Neural progenitor cell (in vitro differentiated cells): Measurements from ENCODE around the gene PITPNM1. TPM values are rescaled to one million over a fixed set of nuclear protein-coding genes. Genes with fewer than 3 reads are reported as not detected.

Source experiments
- DNase-seq: peaks from one replicate; pipeline ENCODE4 v3.0.0-alpha.2; 2016; ENCODE audit warnings: low spot score
- H2AFZ ChIP-seq: fragments of 200-600 bp; sonication (generic); replicated peaks from 2 replicates; pipeline ENCODE4 v1.6.1; 2016; ENCODE audit warnings: antibody characterized with exemption
- H3F3A ChIP-seq: fragments of 200-600 bp; sonication (generic); 2 replicates; pipeline ENCODE4 v1.6.1; 2016; ENCODE audit warnings: antibody characterized with exemption, low read depth
- H3K27ac ChIP-seq: fragments of 200-600 bp; sonication (generic); 2 replicates; pipeline ENCODE4 v1.5.1; 2016; ENCODE audit warnings: mild to moderate bottlenecking
- H3K27me3 ChIP-seq: fragments of 200-600 bp; sonication (generic); 2 replicates; pipeline ENCODE4 v1.6.1; 2016; ENCODE audit warnings: mild to moderate bottlenecking, moderate library complexity
- H3K36me3 ChIP-seq: fragments of 200-600 bp; sonication (generic); 2 replicates; pipeline ENCODE4 v1.5.1; 2016
- H3K4me1 ChIP-seq: fragments of 200-600 bp; sonication (generic); 2 replicates; pipeline ENCODE4 v1.6.1; 2016; ENCODE audit warnings: mixed run types
- H3K4me2 ChIP-seq: fragments of 200-600 bp; sonication (generic); 2 replicates; pipeline ENCODE4 v1.6.1; 2016
- H3K4me3 ChIP-seq: fragments of 200-600 bp; sonication (generic); 2 replicates; pipeline ENCODE4 v1.5.1; 2016
- H3K79me2 ChIP-seq: fragments of 200-600 bp; sonication (generic); 2 replicates; pipeline ENCODE4 v1.6.1; 2016; ENCODE audit warnings: low read depth
- H3K9ac ChIP-seq: fragments of 200-600 bp; sonication (generic); 2 replicates; pipeline ENCODE4 v1.6.1; 2016
- H3K9me3 ChIP-seq: fragments of 200-600 bp; sonication (generic); 2 replicates; pipeline ENCODE4 v1.5.1; 2016; ENCODE audit warnings: low read depth
- H4K20me1 ChIP-seq: fragments of 200-600 bp; sonication (generic); 2 replicates; pipeline ENCODE4 v1.6.1; 2016; ENCODE audit warnings: low read depth
- H3K27ac Mint-ChIP-seq: 3 replicates; pipeline ENCODE4 v1.8.0; 2021; ENCODE audit warnings: mixed read lengths
- H3K27me3 Mint-ChIP-seq: 2 replicates; pipeline ENCODE4 v1.8.0; 2022; ENCODE audit warnings: low read depth, mild to moderate bottlenecking, inconsistent platforms, moderate library complexity, mixed read lengths; ENCODE audit not compliant: insufficient read depth
- H3K36me3 Mint-ChIP-seq: 3 replicates; pipeline ENCODE4 v1.8.0; 2021; ENCODE audit warnings: mixed read lengths
- H3K4me1 Mint-ChIP-seq: 3 replicates; pipeline ENCODE4 v1.8.0; 2021; ENCODE audit warnings: mixed read lengths
- H3K4me3 Mint-ChIP-seq: 3 replicates; pipeline ENCODE4 v1.8.0; 2021; ENCODE audit warnings: mild to moderate bottlenecking, moderate library complexity, mixed read lengths
- H3K9me3 Mint-ChIP-seq: 3 replicates; pipeline ENCODE4 v1.8.0; 2020; ENCODE audit warnings: mixed read lengths
- EZH2 ChIP-seq: fragments of 200-600 bp; sonication (generic); IDR thresholded peaks from 2 replicates; pipeline ENCODE4 v1.6.1; 2017; ENCODE audit warnings: antibody characterized with exemption, mild to moderate bottlenecking, moderate library complexity
- EZH2phosphoT487 ChIP-seq: fragments of 200-600 bp; sonication (generic); IDR thresholded peaks from 2 replicates; pipeline ENCODE4 v1.6.1; 2017; ENCODE audit warnings: antibody characterized with exemption
- total RNA-seq: library from RNA; depleted of rRNA; stranded (reverse); fragments of >200 nt; gene quantifications from 2 replicates; pipeline ENCODE4 v1.2.3, GENCODE V29; 2015; ENCODE audit warnings: low replicate concordance
- TF ChIP-seq, protein P1 (sequence below): fragments of 200-600 bp; sonication (generic); IDR thresholded peaks from 2 replicates; pipeline ENCODE4 v1.5.1; 2017; ENCODE audit warnings: antibody characterized with exemption, mild to moderate bottlenecking

Gene PITPNM1
- total RNA-seq, 1 donor from 2014 or later = 7.7 TPM

DNA sequence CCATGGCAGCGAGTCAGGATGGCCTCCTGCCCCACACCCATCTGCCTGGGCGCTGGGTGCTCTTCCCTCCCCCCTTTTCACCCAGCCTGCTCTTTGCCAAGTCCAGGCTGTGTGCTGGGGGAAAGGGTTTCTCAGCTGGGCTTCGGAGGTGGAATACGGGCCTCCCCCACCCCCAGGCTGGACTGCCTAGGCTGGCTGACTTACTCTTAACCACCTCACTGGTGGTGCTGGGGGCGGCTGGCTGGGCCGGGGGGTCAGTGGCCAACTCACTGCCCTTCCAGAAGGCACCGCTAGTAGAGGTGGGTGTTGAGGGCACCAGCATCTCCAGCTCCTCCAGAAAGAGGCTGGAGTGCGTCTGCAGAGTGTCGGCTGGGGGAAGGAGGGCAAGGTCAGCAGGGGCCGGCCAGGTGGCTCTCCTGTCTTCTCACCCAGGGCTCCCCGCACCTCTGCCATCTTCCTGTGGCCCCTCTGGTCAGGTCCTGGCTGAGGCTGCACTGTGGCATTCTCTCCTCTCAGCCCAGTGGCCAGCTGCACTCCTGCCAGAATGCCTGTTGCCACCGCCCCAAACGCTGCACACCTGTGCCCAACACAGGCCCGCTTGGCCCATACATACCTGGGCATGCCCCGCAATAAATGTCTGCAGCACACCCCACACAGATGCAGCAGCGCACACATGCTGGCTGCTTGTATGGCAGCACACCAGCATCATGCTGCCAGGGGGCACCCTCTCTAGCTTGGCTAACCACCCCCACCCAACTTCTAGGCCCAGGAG is 9.7 kb downstream of the PITPNM1 start:
- Histone ChIP-seq H2AFZ (no peak overlapping the region), H3K27me3 (no peaks in the 10 kb centered on the region), H3K9ac (no peak overlapping the region), H4K20me1 (no peaks in the 10 kb centered on the region), H3K36me3 (no peaks in the 10 kb centered on the region), H3K27ac (no peak overlapping the region), H3K9me3 (no peaks in the 10 kb centered on the region), H3K79me2 (no peaks in the 10 kb centered on the region), H3K4me1 (no peaks in the 10 kb centered on the region), H3K4me2 (no peak overlapping the region), H3K4me3 (no peak overlapping the region), H3F3A (no peaks in the 10 kb centered on the region)
- no peaks in the 10 kb centered on the region for H3K27me3 Mint-ChIP-seq
- no peak overlapping the region for H3K27ac Mint-ChIP-seq
- no peaks in the 10 kb centered on the region for H3K9me3 Mint-ChIP-seq
- TF ChIP-seq, protein P1, sequence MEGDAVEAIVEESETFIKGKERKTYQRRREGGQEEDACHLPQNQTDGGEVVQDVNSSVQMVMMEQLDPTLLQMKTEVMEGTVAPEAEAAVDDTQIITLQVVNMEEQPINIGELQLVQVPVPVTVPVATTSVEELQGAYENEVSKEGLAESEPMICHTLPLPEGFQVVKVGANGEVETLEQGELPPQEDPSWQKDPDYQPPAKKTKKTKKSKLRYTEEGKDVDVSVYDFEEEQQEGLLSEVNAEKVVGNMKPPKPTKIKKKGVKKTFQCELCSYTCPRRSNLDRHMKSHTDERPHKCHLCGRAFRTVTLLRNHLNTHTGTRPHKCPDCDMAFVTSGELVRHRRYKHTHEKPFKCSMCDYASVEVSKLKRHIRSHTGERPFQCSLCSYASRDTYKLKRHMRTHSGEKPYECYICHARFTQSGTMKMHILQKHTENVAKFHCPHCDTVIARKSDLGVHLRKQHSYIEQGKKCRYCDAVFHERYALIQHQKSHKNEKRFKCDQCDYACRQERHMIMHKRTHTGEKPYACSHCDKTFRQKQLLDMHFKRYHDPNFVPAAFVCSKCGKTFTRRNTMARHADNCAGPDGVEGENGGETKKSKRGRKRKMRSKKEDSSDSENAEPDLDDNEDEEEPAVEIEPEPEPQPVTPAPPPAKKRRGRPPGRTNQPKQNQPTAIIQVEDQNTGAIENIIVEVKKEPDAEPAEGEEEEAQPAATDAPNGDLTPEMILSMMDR = no peak
- TF ChIP-seq EZH2phosphoT487 (no peak), EZH2 (no peak)
- DNase-seq = no peak
- H3K4me3 Mint-ChIP-seq = no peak overlapping the region
- peaks cover 2% of the 10 kb centered on the region for H3K4me1 Mint-ChIP-seq
- peaks cover 6% of the 10 kb centered on the region for H3K36me3 Mint-ChIP-seq

- Mint-ChIP-seq H3K4me1 (peaks cover 5% of the 10 kb centered on the region), H3K27ac (no peak overlapping the region), H3K27me3 (no peaks in the 10 kb centered on the region), H3K4me3 (no peak overlapping the region), H3K9me3 (no peaks in the 10 kb centered on the region), H3K36me3 (peaks cover 8% of the 10 kb centered on the region)
- Histone ChIP-seq H3K9ac (no peak overlapping the region), H3K4me2 (no peak overlapping the region), H3K36me3 (no peaks in the 10 kb centered on the region), H2AFZ (no peak overlapping the region), H3K4me1 (no peaks in the 10 kb centered on the region), H3F3A (no peaks in the 10 kb centered on the region), H3K79me2 (no peaks in the 10 kb centered on the region), H3K27ac (no peak overlapping the region), H3K4me3 (no peak overlapping the region), H3K9me3 (no peaks in the 10 kb centered on the region), H3K27me3 (no peaks in the 10 kb centered on the region), H4K20me1 (no peaks in the 10 kb centered on the region)
- no peak for DNase-seq
- no peak for TF ChIP-seq EZH2
- TF ChIP-seq, protein P1 = no peak
- TF ChIP-seq EZH2phosphoT487 = no peak
Observed at GRCh38 chr11:67494371-67495233, 10.6 kb downstream of the PITPNM1 start.

GRCh38 chr11:67493548-67494370 is 11.4 kb downstream of the PITPNM1 start:
- Mint-ChIP-seq H3K9me3 (no peaks in the 10 kb centered on the region), H3K4me3 (no peak overlapping the region), H3K27me3 (no peaks in the 10 kb centered on the region), H3K27ac (no peak overlapping the region), H3K36me3 (peaks cover 8% of the 10 kb centered on the region), H3K4me1 (peaks cover 7% of the 10 kb centered on the region)
- Histone ChIP-seq H2AFZ (no peak overlapping the region), H3K9me3 (no peaks in the 10 kb centered on the region), H3K79me2 (no peaks in the 10 kb centered on the region), H3K4me3 (no peak overlapping the region), H3K27me3 (no peaks in the 10 kb centered on the region), H3K27ac (no peak overlapping the region), H3K36me3 (no peaks in the 10 kb centered on the region), H4K20me1 (no peaks in the 10 kb centered on the region), H3K9ac (no peak overlapping the region), H3K4me1 (no peaks in the 10 kb centered on the region), H3F3A (no peaks in the 10 kb centered on the region), H3K4me2 (no peak overlapping the region)
- TF ChIP-seq, protein P1 = no peak
- TF ChIP-seq EZH2 = no peak
- no peak for DNase-seq
